GM19240 (cell line): Measurements from ENCODE around the gene TFG.

Experiments used
- DNase-seq: peaks from one replicate; pipeline ENCODE4 v3.0.0; 2011; ENCODE audit warnings: low spot score; ENCODE audit not compliant: insufficient read length

The TFG gene

GRCh38 chr3:100796556-100796955 is 87.3 kb downstream of the TFG start:
- DNase-seq = no peak

- no peak for DNase-seq
These were observed 88.7 kb downstream of the TFG start for GRCh38 chr3:100798012-100798411.
